Measurements from ENCODE around the gene RASGRP3.

RASGRP3 gene

DNA sequence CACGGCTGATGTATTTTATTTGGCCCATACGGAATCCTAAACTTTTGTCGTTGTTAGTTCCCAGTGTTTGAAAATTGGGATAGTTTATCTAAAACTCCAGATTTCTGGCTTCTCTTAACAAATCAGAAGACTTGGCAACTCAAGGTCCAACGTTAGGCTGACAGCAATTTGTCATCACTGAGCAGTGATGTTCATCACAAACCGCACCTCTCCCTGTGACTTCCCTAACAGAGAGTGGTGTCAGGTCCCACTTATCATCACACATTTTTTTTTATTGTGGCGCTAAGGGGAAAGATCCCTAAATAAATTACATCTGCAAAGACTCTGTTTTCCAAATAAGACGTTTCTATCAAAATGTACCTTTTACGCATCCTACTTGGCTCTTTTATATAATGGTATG lies 55.7 kb downstream of the RASGRP3 start:
- no peak for DNase-seq

GRCh38 chr2:33532966-33533365 lies 56.5 kb downstream of the RASGRP3 start:
- Mint-ChIP-seq H3K27me3 (no peaks in the 10 kb centered on the region), H3K9me3 (no peaks in the 10 kb centered on the region), H3K4me3 (no peak overlapping the region), H3K4me1 (peaks cover 18% of the 10 kb centered on the region), H3K27ac (peak overlapping the region; percentile 9), H3K36me3 (ENCODE audit: low read depth) (no peaks in the 10 kb centered on the region)
- DNase-seq (no peak), ATAC-seq (no peak)

More for the DNA sequence above, 55.7 kb downstream of the RASGRP3 start:
- H3K9me3 Mint-ChIP-seq: no peaks in the 10 kb centered on the region
- peak overlapping the region; percentile 58 for H3K27ac Mint-ChIP-seq
- no peaks in the 10 kb centered on the region for H3K27me3 Mint-ChIP-seq
- ATAC-seq: no peak
- H3K4me3 Mint-ChIP-seq: no peak overlapping the region
- H3K4me1 Mint-ChIP-seq: peaks cover 27% of the 10 kb centered on the region
- no peaks in the 10 kb centered on the region for H3K36me3 Mint-ChIP-seq (ENCODE audit: low read depth)

GRCh38 chr2:33535421-33535820 lies 59.0 kb downstream of the RASGRP3 start:
- Mint-ChIP-seq H3K4me1 (peaks cover 9% of the 10 kb centered on the region), H3K4me3 (no peak overlapping the region), H3K36me3 (ENCODE audit: low read depth) (no peaks in the 10 kb centered on the region), H3K9me3 (no peaks in the 10 kb centered on the region), H3K27ac (no peak overlapping the region), H3K27me3 (no peaks in the 10 kb centered on the region)
- no peak for ATAC-seq
- no peak for DNase-seq

DNA sequence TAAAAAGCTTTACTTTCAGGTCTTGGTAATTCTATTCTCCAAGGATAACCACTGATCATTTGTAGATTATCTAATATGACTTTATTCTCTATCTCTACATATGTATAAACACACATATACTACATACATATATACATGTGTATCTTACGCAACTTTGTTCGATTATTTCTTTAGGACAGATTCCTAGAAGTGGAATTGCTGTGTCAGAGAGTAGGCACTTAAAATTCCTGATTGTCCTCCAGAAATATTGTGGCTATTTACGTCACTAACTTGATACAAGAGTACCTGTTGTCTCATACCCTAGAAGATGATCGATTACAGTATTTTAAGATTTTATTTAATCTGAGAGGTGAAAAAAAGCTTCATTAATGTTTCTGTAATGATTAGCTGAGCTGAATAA lies 64.8 kb downstream of the RASGRP3 start:
- Mint-ChIP-seq H3K4me3 (no peak overlapping the region), H3K27ac (no peak overlapping the region), H3K27me3 (no peaks in the 10 kb centered on the region), H3K36me3 (ENCODE audit: low read depth) (peaks cover 4% of the 10 kb centered on the region), H3K4me1 (no peaks in the 10 kb centered on the region), H3K9me3 (no peaks in the 10 kb centered on the region)
- DNase-seq (no peak), ATAC-seq (no peak)

DNA sequence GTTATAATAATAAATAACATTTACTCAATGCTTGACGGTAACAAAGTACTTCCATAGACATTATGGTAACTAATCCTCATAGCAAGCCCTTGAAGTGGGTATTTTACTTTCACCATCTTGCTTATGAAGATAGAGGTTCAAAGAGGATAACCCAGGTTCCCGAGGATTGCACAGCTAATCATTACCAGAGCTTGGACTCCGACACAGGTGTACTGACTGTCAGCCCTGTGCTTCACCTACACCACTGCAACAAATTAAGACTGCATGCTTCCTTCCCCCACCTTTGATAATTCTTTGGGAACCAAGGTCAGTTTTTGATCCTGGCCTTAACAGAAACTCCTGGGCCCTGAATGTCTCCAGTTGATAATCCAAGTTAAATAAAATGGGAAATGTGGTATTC lies 73.8 kb downstream of the RASGRP3 start:
- Mint-ChIP-seq H3K27me3 (no peaks in the 10 kb centered on the region), H3K4me3 (no peak overlapping the region), H3K36me3 (ENCODE audit: low read depth) (peaks cover 2% of the 10 kb centered on the region), H3K27ac (no peak overlapping the region), H3K4me1 (peaks cover 7% of the 10 kb centered on the region), H3K9me3 (no peaks in the 10 kb centered on the region)
- DNase-seq (no peak), ATAC-seq (no peak)

- ATAC-seq: no peak
These were observed 76.5 kb downstream of the RASGRP3 start for GRCh38 chr2:33552758-33553461.

DNA sequence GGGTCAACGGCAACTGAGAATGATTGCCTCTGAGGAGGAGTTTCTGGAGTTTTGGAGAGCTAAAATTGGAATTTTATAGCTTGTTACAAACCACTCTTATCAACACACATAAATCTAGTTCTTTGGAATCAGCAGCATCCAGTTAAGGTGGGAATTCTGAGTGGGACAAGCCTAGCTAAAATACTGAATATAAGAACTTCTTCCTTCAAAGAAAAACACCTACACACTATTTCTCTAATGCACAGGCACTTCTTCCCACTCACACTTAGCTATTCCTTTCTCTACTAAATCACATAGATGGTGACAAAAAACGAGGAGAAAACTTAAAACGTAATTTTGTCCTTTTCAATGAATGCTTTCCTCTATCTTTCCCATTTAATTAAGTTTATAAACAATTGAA lies 79.2 kb downstream of the RASGRP3 start:
- no peak overlapping the region for H3K27ac Mint-ChIP-seq
- no peak for ATAC-seq
- no peaks in the 10 kb centered on the region for H3K9me3 Mint-ChIP-seq
- DNase-seq: no peak
- H3K4me3 Mint-ChIP-seq: no peak overlapping the region
- no peaks in the 10 kb centered on the region for H3K27me3 Mint-ChIP-seq
- H3K4me1 Mint-ChIP-seq: peaks cover 8% of the 10 kb centered on the region
- peaks cover 9% of the 10 kb centered on the region for H3K36me3 Mint-ChIP-seq (ENCODE audit: low read depth)

More at GRCh38 chr2:33552758-33553461, 76.5 kb downstream of the RASGRP3 start:
- Mint-ChIP-seq H3K36me3 (ENCODE audit: low read depth) (peaks cover 2% of the 10 kb centered on the region), H3K9me3 (no peaks in the 10 kb centered on the region), H3K4me3 (no peak overlapping the region), H3K27ac (no peak overlapping the region), H3K4me1 (peaks cover 8% of the 10 kb centered on the region), H3K27me3 (no peaks in the 10 kb centered on the region)
- no peak for DNase-seq

GRCh38 chr2:33559328-33559727 lies 82.9 kb downstream of the RASGRP3 start:
- Mint-ChIP-seq H3K4me3 (no peak overlapping the region), H3K27me3 (no peaks in the 10 kb centered on the region), H3K36me3 (ENCODE audit: low read depth) (peaks cover 16% of the 10 kb centered on the region)

GRCh38 chr2:33560017-33560416 lies 83.6 kb downstream of the RASGRP3 start:
- DNase-seq (no peak), ATAC-seq (no peak)
- no peaks in the 10 kb centered on the region for H3K27me3 Mint-ChIP-seq
- peaks cover 17% of the 10 kb centered on the region for H3K36me3 Mint-ChIP-seq (ENCODE audit: low read depth)
- H3K4me3 Mint-ChIP-seq: no peak overlapping the region
- H3K9me3 Mint-ChIP-seq: no peaks in the 10 kb centered on the region
- H3K4me1 Mint-ChIP-seq: peaks cover 3% of the 10 kb centered on the region
- no peak overlapping the region for H3K27ac Mint-ChIP-seq

More at GRCh38 chr2:33559328-33559727, 82.9 kb downstream of the RASGRP3 start:
- Mint-ChIP-seq H3K9me3 (no peaks in the 10 kb centered on the region), H3K4me1 (peaks cover 8% of the 10 kb centered on the region), H3K27ac (no peak overlapping the region)
- ATAC-seq: no peak
- DNase-seq: no peak

DNA sequence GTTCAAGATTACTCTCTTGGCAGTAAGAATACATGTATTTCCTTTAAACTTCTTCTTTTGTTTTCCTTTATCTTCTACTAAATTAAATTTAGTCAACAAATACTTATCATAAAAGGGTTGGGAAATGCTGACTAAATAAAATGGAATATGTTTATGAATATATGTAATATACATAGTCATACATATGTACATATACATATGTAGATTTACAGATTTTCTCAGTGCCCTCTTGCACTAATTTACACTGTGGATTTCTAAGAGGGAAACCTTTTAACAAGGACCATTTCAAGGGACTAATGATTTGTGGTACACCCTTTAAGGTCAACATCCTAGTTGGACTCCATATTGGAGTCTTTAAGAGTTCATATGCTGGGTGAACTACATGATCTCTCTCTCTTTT lies 85.4 kb downstream of the RASGRP3 start:
- H3K9me3 Mint-ChIP-seq: no peaks in the 10 kb centered on the region
- no peak for DNase-seq
- no peak overlapping the region for H3K27ac Mint-ChIP-seq
- H3K4me1 Mint-ChIP-seq: no peaks in the 10 kb centered on the region
- H3K36me3 Mint-ChIP-seq (ENCODE audit: low read depth): peaks cover 19% of the 10 kb centered on the region
- no peak for ATAC-seq
- no peak overlapping the region for H3K4me3 Mint-ChIP-seq
- no peaks in the 10 kb centered on the region for H3K27me3 Mint-ChIP-seq

GRCh38 chr2:33570681-33571080 lies 94.2 kb downstream of the RASGRP3 start:
- ATAC-seq: no peak
- Mint-ChIP-seq H3K27me3 (no peaks in the 10 kb centered on the region), H3K9me3 (no peaks in the 10 kb centered on the region), H3K27ac (no peak overlapping the region), H3K36me3 (ENCODE audit: low read depth) (no peaks in the 10 kb centered on the region), H3K4me1 (peaks cover 7% of the 10 kb centered on the region), H3K4me3 (no peak overlapping the region)
- DNase-seq: no peak

- DNase-seq (no peak), ATAC-seq (no peak)
- Mint-ChIP-seq H3K9me3 (no peaks in the 10 kb centered on the region), H3K4me3 (no peak overlapping the region), H3K4me1 (peaks cover 7% of the 10 kb centered on the region), H3K27me3 (no peaks in the 10 kb centered on the region), H3K36me3 (ENCODE audit: low read depth) (no peaks in the 10 kb centered on the region), H3K27ac (no peak overlapping the region)
These were observed 97.2 kb downstream of the RASGRP3 start for GRCh38 chr2:33573657-33574056.

DNA sequence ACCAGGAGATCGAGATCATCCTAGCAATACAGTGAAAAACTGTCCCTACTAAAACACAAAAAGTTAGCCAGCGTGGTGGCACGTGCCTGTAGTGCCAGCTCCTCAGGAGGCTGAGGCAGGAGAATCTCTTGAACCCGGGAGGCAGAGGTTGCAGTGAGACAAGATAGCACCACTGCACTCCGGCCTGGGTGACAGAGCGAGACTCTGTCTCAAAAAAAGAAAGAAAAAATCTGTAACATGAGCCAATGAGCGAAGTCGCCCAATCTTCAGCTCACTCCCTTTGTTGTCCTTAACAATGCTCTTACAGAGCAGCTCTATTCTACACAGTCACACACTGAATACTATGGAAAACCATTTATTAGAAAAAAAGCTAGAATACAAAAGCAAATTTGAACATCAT lies 100.6 kb downstream of the RASGRP3 start:
- H3K27ac Mint-ChIP-seq: no peak overlapping the region
- peaks cover 10% of the 10 kb centered on the region for H3K4me1 Mint-ChIP-seq
- H3K4me3 Mint-ChIP-seq: no peak overlapping the region
- H3K36me3 Mint-ChIP-seq (ENCODE audit: low read depth): peaks cover 4% of the 10 kb centered on the region
- no peaks in the 10 kb centered on the region for H3K9me3 Mint-ChIP-seq
- ATAC-seq: no peak
- no peaks in the 10 kb centered on the region for H3K27me3 Mint-ChIP-seq
- DNase-seq: no peak

GRCh38 chr2:33577668-33578067 lies 101.2 kb downstream of the RASGRP3 start:
- Mint-ChIP-seq H3K9me3 (no peaks in the 10 kb centered on the region), H3K4me1 (peaks cover 14% of the 10 kb centered on the region), H3K4me3 (no peak overlapping the region), H3K36me3 (ENCODE audit: low read depth) (peaks cover 6% of the 10 kb centered on the region), H3K27ac (no peak overlapping the region), H3K27me3 (no peaks in the 10 kb centered on the region)
- DNase-seq (no peak), ATAC-seq (no peak)

GRCh38 chr2:33579227-33579626 lies 102.8 kb downstream of the RASGRP3 start:
- ATAC-seq: no peak
- H3K27ac Mint-ChIP-seq: no peak overlapping the region
- H3K4me3 Mint-ChIP-seq: no peak overlapping the region
- no peaks in the 10 kb centered on the region for H3K27me3 Mint-ChIP-seq
- DNase-seq: no peak
- peaks cover 6% of the 10 kb centered on the region for H3K36me3 Mint-ChIP-seq (ENCODE audit: low read depth)
- H3K4me1 Mint-ChIP-seq: peaks cover 14% of the 10 kb centered on the region
- no peaks in the 10 kb centered on the region for H3K9me3 Mint-ChIP-seq

- no peak for ATAC-seq
- no peak overlapping the region for H3K4me3 Mint-ChIP-seq
These were observed 105.4 kb downstream of the RASGRP3 start for GRCh38 chr2:33581872-33582271.

More at GRCh38 chr2:33581872-33582271, 105.4 kb downstream of the RASGRP3 start:
- no peak overlapping the region for H3K27ac Mint-ChIP-seq
- H3K36me3 Mint-ChIP-seq (ENCODE audit: low read depth): peaks cover 22% of the 10 kb centered on the region
- no peak for DNase-seq
- H3K4me1 Mint-ChIP-seq: peaks cover 14% of the 10 kb centered on the region
- H3K27me3 Mint-ChIP-seq: no peaks in the 10 kb centered on the region
- no peaks in the 10 kb centered on the region for H3K9me3 Mint-ChIP-seq
